ENCODE results near the gene CAMK2D. TPM values are rescaled to one million over a fixed set of nuclear protein-coding genes. Genes with fewer than 3 reads are reported as not detected.
"Not testable (repeated sequence)": the region's sequence is repeated elsewhere in the genome, so short reads cannot be mapped to it uniquely, and the experiment has no call there.

Gene CAMK2D
- total RNA-seq, 2 donors from 2014 or later: 132 to 187 TPM

- Histone ChIP-seq H3K27me3 (no peaks in the 10 kb centered on the region), H3K36me3 (no peaks in the 10 kb centered on the region), H3K4me3 (no peak overlapping the region), H3K27ac (no peak overlapping the region), H3K9me3 (no peaks in the 10 kb centered on the region), H3K4me1 (peaks cover 0 to 16% of the 10 kb centered on the region in 2 donors)
- no peak for DNase-seq (ENCODE audit: low spot score)
- no peak for TF ChIP-seq CTCF (IDR thresholded peaks at IDR 0.05)
Measured at GRCh38 chr4:113727802-113728201, 33.7 kb downstream of the CAMK2D start.

GRCh38 chr4:113725963-113726362 lies 35.6 kb downstream of the CAMK2D start:
- DNase-seq (ENCODE audit: low spot score): no peak
- peaks cover 0 to 15% of the 10 kb centered on the region in 2 donors for H3K4me1 ChIP-seq
- TF ChIP-seq CTCF (IDR thresholded peaks at IDR 0.05): no peak
- no peaks in the 10 kb centered on the region for H3K9me3 ChIP-seq
- no peaks in the 10 kb centered on the region for H3K36me3 ChIP-seq
- H3K27ac ChIP-seq: no peak overlapping the region
- H3K27me3 ChIP-seq: no peaks in the 10 kb centered on the region
- H3K4me3 ChIP-seq: no peak overlapping the region

- H3K4me3 ChIP-seq: no peak overlapping the region
- no peaks in the 10 kb centered on the region for H3K9me3 ChIP-seq
- DNase-seq (ENCODE audit: low spot score): no peak
- H3K4me1 ChIP-seq: peaks cover 0 to 6% of the 10 kb centered on the region in 2 donors
- H3K27ac ChIP-seq: no peak overlapping the region
- no peaks in the 10 kb centered on the region for H3K27me3 ChIP-seq
- no peak for TF ChIP-seq CTCF (IDR thresholded peaks at IDR 0.05)
- H3K36me3 ChIP-seq: no peaks in the 10 kb centered on the region
Measured at GRCh38 chr4:113718252-113718651, 43.3 kb downstream of the CAMK2D start.

GRCh38 chr4:113711883-113712662 lies 49.5 kb downstream of the CAMK2D start:
- H3K9me3 ChIP-seq: no peaks in the 10 kb centered on the region
- DNase-seq (ENCODE audit: low spot score): no peak
- H3K4me3 ChIP-seq: no peak overlapping the region
- no peaks in the 10 kb centered on the region for H3K27me3 ChIP-seq
- H3K4me1 ChIP-seq: peaks cover 0 to 25% of the 10 kb centered on the region in 2 donors
- H3K36me3 ChIP-seq: no peaks in the 10 kb centered on the region
- no peak for TF ChIP-seq CTCF (IDR thresholded peaks at IDR 0.05)
- H3K27ac ChIP-seq: no peak overlapping the region

GRCh38 chr4:113708250-113708649 lies 53.3 kb downstream of the CAMK2D start:
- H3K4me1 ChIP-seq: peaks cover 0 to 26% of the 10 kb centered on the region in 2 donors
- no peaks in the 10 kb centered on the region for H3K9me3 ChIP-seq
- DNase-seq (ENCODE audit: low spot score): no peak
- H3K36me3 ChIP-seq: no peaks in the 10 kb centered on the region
- H3K27me3 ChIP-seq: no peaks in the 10 kb centered on the region
- H3K27ac ChIP-seq: no peak overlapping the region
- TF ChIP-seq CTCF (IDR thresholded peaks at IDR 0.05): no peak
- H3K4me3 ChIP-seq: no peak overlapping the region

- H3K4me3 ChIP-seq: no peak overlapping the region
- H3K27me3 ChIP-seq: no peaks in the 10 kb centered on the region
- H3K36me3 ChIP-seq: no peaks in the 10 kb centered on the region
- no peak for TF ChIP-seq CTCF (IDR thresholded peaks at IDR 0.05)
- DNase-seq (ENCODE audit: low spot score): no peak
- H3K9me3 ChIP-seq: no peaks in the 10 kb centered on the region
- peaks cover 0 to 26% of the 10 kb centered on the region in 2 donors for H3K4me1 ChIP-seq
- H3K27ac ChIP-seq: peak overlapping the region in 1 of 2 donors; percentile 21
Measured at GRCh38 chr4:113707048-113707447, 54.5 kb downstream of the CAMK2D start.

GRCh38 chr4:113705097-113705496 lies 56.4 kb downstream of the CAMK2D start:
- not testable (repeated sequence) for DNase-seq (ENCODE audit: low spot score); H3K9me3 ChIP-seq; H3K4me3 ChIP-seq; H3K36me3 ChIP-seq; H3K27me3 ChIP-seq; H3K27ac ChIP-seq
- peaks cover 0 to 28% of the 10 kb centered on the region in 2 donors for H3K4me1 ChIP-seq

- H3K4me3 ChIP-seq; H3K9me3 ChIP-seq; H3K27me3 ChIP-seq; H3K27ac ChIP-seq; H3K36me3 ChIP-seq; DNase-seq (ENCODE audit: low spot score): not testable (repeated sequence)
- peaks cover 0 to 15% of the 10 kb centered on the region in 2 donors for H3K4me1 ChIP-seq
Measured at GRCh38 chr4:113702596-113702995, 58.9 kb downstream of the CAMK2D start.
